Activated CD8-positive, alpha-beta T cell treated with anti-CD3 and anti-CD28 coated beads, Interleukin-2, amount 10 ng/mL, durations not matched to agents 7 days and 5 days (primary cell): ENCODE results near the gene MFAP2. TPM values are rescaled to one million over a fixed set of nuclear protein-coding genes. Genes with fewer than 3 reads are reported as not detected.

Source experiments
- ATAC-seq: fragments of 150-1000 bp; cut with Tn5 transposase; one replicate; pipeline ENCODE4 v1.10.0; 2021; ENCODE audit warnings: moderate library complexity
- CTCF ChIA-PET: fragments of 350-600 bp; sonication (Branson Sonifier 250); formaldehyde crosslinking; loops from one replicate; lab custom pipeline; 2021; ENCODE audit warnings: antibody characterized with exemption; lab: Charles Lee
- POLR2A ChIA-PET: fragments of 350-600 bp; sonication (Branson Sonifier 250); formaldehyde crosslinking; loops from one replicate; lab custom pipeline; 2021; ENCODE audit warnings: antibody characterized with exemption; lab: Charles Lee
- DNase-seq: peaks from one replicate; pipeline ENCODE4 v3.0.0-alpha.2; 2020
- H3K27ac Mint-ChIP-seq: one replicate; pipeline ENCODE4 v1.8.0; 2021; ENCODE audit warnings: mild to moderate bottlenecking, mixed read lengths
- H3K27me3 Mint-ChIP-seq: one replicate; pipeline ENCODE4 v1.8.0; 2021; ENCODE audit warnings: low read depth, mixed read lengths
- H3K36me3 Mint-ChIP-seq: one replicate; pipeline ENCODE4 v1.8.0; 2021; ENCODE audit warnings: low read depth, mixed read lengths
- H3K4me1 Mint-ChIP-seq: one replicate; pipeline ENCODE4 v1.8.0; 2021; ENCODE audit warnings: low read depth, mixed read lengths
- H3K4me3 Mint-ChIP-seq: one replicate; pipeline ENCODE4 v1.8.0; 2021; ENCODE audit warnings: mild to moderate bottlenecking, mixed read lengths
- H3K9me3 Mint-ChIP-seq: one replicate; pipeline ENCODE4 v1.8.0; 2022; ENCODE audit warnings: mixed read lengths; ENCODE audit not compliant: insufficient read depth
- total RNA-seq, 2 experiments: library from RNA; stranded (reverse); gene quantifications; one replicate each; pipeline ENCODE4 v1.2.3, GENCODE V29; 2021

The MFAP2 gene
- total RNA-seq, 2 experiments from 2014 or later: not detected

DNA sequence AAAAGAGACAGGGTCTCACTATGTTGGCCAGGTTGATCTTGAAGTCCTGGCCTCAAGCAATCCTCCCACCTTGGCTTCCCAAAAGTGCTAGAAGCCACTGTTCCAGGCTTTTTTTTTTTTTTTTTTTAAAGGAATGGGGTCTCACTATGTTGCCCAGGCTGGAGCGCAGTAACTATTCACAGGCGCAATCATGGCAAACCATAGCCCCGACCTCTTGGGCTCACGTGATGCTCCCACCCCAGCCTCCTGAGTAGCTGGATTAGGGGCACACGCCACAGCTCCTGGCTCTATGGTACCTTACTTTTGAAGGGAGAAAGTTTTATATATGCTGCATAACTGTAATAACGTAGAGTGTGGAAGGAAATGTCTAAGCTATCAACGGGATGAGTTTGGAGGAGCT lies 37.0 kb upstream of the MFAP2 start:
- H3K36me3 Mint-ChIP-seq: peaks cover 31% of the 10 kb centered on the region
- H3K9me3 Mint-ChIP-seq: no peaks in the 10 kb centered on the region
- ChIA-PET CTCF (no interaction called here), POLR2A (no interaction called here)
- DNase-seq (no peak), ATAC-seq (no peak)
- H3K4me3 Mint-ChIP-seq: no peak overlapping the region
- H3K4me1 Mint-ChIP-seq: peaks cover 31% of the 10 kb centered on the region
- no peak overlapping the region for H3K27ac Mint-ChIP-seq
- peaks cover 4% of the 10 kb centered on the region for H3K27me3 Mint-ChIP-seq

DNA sequence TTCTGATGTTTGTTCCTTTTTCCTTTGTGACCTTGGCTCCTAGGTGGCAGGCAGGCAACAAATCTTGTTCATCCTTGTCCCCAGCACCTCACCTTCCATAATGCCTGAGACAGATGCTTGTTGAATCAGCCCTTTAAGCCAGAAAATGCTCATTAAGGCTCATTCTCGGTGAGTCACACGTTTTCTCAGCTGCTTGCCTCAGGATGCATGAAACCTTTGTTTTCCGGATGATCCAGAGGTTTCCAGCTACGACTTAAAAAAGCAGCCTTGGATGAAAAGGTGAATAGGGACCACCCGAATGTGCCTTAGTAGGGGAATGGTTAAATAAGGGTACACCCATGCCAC lies 35.9 kb upstream of the MFAP2 start:
- ChIA-PET CTCF (no interaction called here), POLR2A (no interaction called here)
- no peak overlapping the region for H3K4me3 Mint-ChIP-seq
- ATAC-seq (no peak), DNase-seq (no peak)
- no peaks in the 10 kb centered on the region for H3K9me3 Mint-ChIP-seq
- no peak overlapping the region for H3K27ac Mint-ChIP-seq
- H3K36me3 Mint-ChIP-seq: peaks cover 31% of the 10 kb centered on the region
- H3K4me1 Mint-ChIP-seq: peaks cover 38% of the 10 kb centered on the region
- peaks cover 4% of the 10 kb centered on the region for H3K27me3 Mint-ChIP-seq

DNA sequence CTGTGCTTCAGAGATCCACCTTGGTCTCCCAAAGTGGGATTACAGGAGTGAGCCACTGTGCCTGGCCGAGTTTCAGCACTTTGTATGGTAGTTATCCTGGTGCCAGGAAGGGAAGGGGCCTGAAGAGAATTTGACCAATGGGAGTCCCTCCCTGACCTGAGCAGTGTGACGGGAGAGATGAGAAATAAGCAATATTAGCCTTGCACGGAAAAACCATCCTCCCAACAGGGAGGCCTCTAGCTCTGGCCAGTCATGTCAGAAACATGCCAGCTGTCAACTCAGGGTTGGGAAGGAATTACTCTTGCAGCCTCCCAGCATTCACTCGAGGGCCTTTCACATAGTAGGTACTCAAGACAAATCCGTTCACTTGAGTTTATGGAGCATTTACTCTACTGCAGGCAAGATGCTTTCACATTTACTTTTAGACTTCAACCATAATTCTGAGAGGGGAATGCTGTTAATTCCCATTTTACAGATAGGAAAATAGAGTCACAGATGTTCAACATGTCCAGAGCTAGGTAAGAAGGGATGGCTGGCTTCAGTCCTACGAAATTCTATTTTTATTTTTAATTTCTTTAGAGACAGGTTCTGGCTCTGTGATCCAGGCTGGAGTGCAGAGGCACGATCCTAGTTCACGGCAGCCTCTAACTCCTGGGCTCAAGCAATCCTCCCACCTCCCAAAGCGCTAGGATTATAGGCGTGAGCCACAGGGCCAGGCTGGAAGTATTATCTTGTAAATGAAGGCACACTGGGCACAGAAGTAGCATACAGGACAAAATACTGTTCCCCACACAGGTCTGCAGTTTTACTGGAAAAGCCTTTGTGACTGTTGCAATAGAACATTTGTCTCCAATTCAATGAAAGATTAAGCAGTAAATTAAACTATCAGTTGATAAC lies 34.5 kb upstream of the MFAP2 start:
- no peak overlapping the region for H3K27ac Mint-ChIP-seq
- POLR2A ChIA-PET: interaction anchor here (0.6 kb wide), 1 partner anchor 37 kb away, joined by 3 read pairs; no protein-coding TSS in a partner anchor
- peaks cover 20% of the 10 kb centered on the region for H3K36me3 Mint-ChIP-seq
- H3K4me3 Mint-ChIP-seq: no peak overlapping the region
- no peak for DNase-seq
- peaks cover 4% of the 10 kb centered on the region for H3K27me3 Mint-ChIP-seq
- H3K4me1 Mint-ChIP-seq: peaks cover 50% of the 10 kb centered on the region
- H3K9me3 Mint-ChIP-seq: no peaks in the 10 kb centered on the region
- no peak for ATAC-seq
- CTCF ChIA-PET: no interaction called here

DNA sequence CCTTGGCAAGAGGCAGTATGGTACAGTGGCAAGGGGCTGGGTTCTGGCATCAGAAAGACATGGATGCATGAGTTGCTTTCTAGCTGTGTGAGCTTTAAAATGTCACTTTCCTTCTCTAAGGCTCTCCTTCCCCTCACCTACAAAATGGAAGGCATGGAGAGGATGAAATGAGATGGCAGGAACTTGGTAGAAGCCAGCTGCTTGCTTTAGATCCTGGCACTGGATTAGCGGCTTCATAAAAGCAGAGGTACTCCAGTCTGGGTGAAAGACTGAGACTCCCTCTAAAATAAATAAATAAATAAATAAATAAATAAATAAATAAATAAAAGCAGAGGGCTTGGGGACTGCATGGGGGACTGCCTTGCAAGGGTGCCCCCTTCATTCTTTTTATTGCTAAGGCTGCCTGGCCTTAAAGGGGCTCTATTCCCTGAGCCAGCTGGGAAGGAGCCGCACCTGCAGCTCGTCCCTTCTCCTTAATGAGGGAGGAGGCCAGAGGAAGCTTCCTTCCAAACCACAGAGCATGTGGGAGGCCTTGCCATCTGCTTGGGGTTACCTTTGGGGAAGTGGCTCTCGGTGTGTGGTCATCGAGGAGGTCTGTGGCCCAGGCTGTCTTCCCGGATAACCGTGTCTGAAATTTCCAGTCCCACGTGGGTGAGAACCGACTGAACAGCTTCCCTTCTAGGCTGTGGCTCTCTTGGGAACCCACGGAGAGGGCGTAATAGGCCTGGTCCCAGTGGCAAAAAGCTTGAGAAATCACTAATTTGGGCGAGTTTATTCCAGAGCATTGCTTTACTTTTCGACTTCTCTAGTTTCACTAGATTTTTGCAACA lies 33.3 kb upstream of the MFAP2 start:
- DNase-seq: no peak
- H3K27ac Mint-ChIP-seq: no peak overlapping the region
- POLR2A ChIA-PET: interaction anchor here (0.6 kb wide), 1 partner anchor 36 kb away, joined by 3 read pairs; no protein-coding TSS in a partner anchor

DNA sequence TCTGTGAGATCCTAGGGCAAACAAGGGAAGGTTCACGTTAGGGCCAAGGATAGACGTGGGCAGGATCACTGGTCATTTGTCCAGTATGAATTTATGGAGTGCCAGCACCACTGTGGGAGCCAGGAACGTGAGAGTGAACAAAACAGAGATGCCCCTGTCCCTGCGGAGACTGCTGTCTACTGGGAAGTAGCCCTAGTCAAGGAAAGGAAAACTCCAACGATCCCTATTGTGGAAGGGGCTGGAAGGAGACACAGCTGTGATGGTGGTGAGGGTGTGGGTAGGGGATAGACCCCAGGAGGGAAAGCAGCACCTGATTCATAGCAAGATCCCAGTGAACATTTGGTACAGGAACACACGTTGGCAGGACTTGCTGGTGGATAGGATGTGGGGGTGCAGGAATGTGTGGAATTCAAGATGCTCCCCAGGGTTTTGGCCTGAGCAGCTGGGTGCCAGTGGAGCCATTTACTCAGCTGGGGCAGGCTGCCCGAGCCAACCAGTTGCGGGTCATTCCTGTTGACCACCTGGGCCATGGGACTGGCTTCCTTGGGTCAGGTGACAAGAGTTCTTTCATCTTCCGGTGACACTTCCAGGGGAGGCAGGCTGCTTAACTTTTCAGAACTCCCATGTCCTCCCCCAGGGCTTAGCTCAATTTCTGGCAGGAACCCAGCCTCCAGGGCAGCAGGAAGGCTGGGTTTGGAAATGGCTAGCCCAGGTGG lies 32.5 kb upstream of the MFAP2 start:
- H3K4me1 Mint-ChIP-seq: peaks cover 44% of the 10 kb centered on the region
- ChIA-PET POLR2A (no interaction called here), CTCF (interaction anchor here (1.2 to 1.3 kb wide), 2 partner anchors 10 to 61 kb away, joined by 3 read pairs; no protein-coding TSS in a partner anchor)
- H3K27me3 Mint-ChIP-seq: peaks cover 4% of the 10 kb centered on the region
- no peak overlapping the region for H3K4me3 Mint-ChIP-seq
- DNase-seq (no peak), ATAC-seq (no peak)
- H3K36me3 Mint-ChIP-seq: peaks cover 3% of the 10 kb centered on the region
- H3K27ac Mint-ChIP-seq: no peak overlapping the region
- H3K9me3 Mint-ChIP-seq: no peaks in the 10 kb centered on the region

More for the DNA sequence above, 33.3 kb upstream of the MFAP2 start:
- CTCF ChIA-PET: interaction anchor here (1.2 kb wide), 1 partner anchor 62 kb away, joined by 3 read pairs; no protein-coding TSS in a partner anchor
- H3K4me1 Mint-ChIP-seq: peaks cover 47% of the 10 kb centered on the region
- ATAC-seq: no peak
- H3K4me3 Mint-ChIP-seq: no peak overlapping the region
- H3K36me3 Mint-ChIP-seq: peaks cover 9% of the 10 kb centered on the region
- H3K27me3 Mint-ChIP-seq: peaks cover 4% of the 10 kb centered on the region
- H3K9me3 Mint-ChIP-seq: no peaks in the 10 kb centered on the region

DNA sequence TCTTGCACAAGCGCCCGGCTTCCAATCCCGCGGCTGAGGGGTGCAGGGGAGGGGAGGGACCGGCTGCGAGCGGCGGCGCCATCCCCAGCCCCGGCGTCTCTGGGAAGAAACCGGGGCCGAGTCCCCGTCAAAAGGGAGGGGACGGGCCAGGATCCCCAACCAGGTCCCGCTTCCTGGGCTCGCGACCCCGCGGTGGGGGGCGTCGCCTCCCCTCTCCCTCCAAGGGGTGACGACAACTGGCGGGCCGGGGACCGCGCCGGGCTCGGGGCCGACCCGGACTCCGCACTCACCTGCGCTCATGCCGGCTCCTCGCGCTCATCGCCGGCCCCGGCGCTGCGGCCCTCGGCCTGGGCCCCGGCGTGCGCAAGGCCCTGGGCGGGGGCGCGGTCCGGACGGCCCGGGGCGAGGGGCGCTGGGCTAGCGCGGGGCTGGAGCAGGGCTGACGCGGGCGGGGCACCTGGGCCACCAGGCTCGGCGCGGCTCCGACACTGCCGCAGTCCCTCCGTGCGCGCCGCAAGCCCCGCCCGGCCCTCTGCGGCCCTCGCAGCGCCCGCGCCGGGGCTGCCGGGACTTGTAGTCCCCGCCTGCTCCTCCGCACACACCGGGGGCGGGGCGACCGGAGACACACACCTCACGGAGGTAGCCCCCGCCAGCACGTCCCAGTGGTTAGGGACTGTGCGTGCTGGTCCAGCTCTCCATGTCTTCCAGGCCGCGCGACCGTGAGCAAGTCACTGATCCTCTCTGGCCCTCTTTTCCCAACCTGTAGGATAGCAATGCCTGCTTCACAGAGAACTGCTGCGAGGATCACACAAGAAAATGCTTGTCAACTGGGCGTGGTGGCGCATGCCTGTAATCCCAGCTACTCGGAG lies 31.3 kb upstream of the MFAP2 start, which contains the start of gene ATP13A2:
Gene ATP13A2 (minus strand): TSS at position 490 of the 869 bp plus-strand sequence. CDS start 190 bp downstream, at position 300.
- Mint-ChIP-seq H3K27ac (peak within 1 kb of the TSS; percentile 63), H3K36me3 (no peaks in the 10 kb centered on the region), H3K27me3 (peaks cover 4% of the 10 kb centered on the region), H3K4me1 (peaks cover 44% of the 10 kb centered on the region), H3K9me3 (no peaks in the 10 kb centered on the region), H3K4me3 (peak within 1 kb of the TSS; percentile 85)
- POLR2A ChIA-PET: no interaction called here
- peak; percentile 98 for ATAC-seq
- DNase-seq: peak; percentile 89
- CTCF ChIA-PET: interaction anchor here (1.3 kb wide), 1 partner anchor 11 kb away, joined by 3 read pairs; no protein-coding TSS in a partner anchor

DNA sequence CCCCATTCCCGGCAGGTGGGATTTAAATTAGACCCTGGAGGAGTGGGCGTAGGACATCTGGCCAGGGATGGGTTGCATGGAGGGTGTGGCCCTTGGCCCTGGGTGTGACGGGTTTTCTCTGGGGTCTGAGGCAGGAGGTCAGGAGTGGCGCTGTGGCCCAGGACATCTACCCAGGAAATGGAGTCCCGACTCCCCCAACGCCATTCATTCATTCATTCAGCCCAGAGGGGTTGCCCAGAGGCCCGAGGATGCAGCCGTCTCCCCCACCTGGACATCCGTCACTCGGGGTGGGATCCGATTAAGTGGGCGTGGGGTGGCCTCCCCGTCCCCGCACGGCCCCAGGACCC lies 30.6 kb upstream of the MFAP2 start:
- ChIA-PET CTCF (no interaction called here), POLR2A (no interaction called here)
- peak overlapping the region; percentile 63 for H3K27ac Mint-ChIP-seq
- peaks cover 44% of the 10 kb centered on the region for H3K4me1 Mint-ChIP-seq
- peaks cover 4% of the 10 kb centered on the region for H3K27me3 Mint-ChIP-seq
- DNase-seq (no peak), ATAC-seq (no peak)
- peak overlapping the region; percentile 85 for H3K4me3 Mint-ChIP-seq
- H3K36me3 Mint-ChIP-seq: no peaks in the 10 kb centered on the region
- H3K9me3 Mint-ChIP-seq: no peaks in the 10 kb centered on the region

DNA sequence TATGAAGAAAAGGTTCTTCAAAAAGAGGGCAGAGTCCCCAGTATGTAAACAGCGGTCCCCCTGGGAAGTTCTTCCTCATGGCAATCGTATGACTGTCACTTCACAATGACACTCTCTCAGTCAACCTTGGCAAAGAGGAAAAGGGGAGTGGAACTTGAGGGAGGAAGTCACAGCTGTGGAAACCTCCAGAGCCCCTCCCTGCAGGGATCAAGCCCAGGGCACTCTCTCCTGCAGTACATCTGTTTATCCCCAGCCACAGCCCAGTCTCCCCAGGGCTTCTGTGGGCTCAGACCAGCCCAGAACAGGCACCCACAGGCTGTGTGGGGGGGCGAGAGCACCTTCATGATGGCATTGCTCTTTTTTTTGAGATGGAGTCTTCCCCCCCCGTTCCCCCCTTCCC lies 29.3 kb upstream of the MFAP2 start:
- DNase-seq (no peak), ATAC-seq (no peak)
- Mint-ChIP-seq H3K9me3 (no peaks in the 10 kb centered on the region), H3K27me3 (peaks cover 4% of the 10 kb centered on the region), H3K27ac (no peak overlapping the region), H3K4me1 (peaks cover 44% of the 10 kb centered on the region), H3K4me3 (no peak overlapping the region), H3K36me3 (no peaks in the 10 kb centered on the region)
- ChIA-PET CTCF (interaction anchor here (1.6 to 1.7 kb wide), 2 partner anchors 11 to 49 kb away, joined by 3 to 6 read pairs; no protein-coding TSS in a partner anchor), POLR2A (interaction anchor here (0.8 to 1.0 kb wide), 2 partner anchors 36 to 104 kb away, joined by 3 read pairs; no protein-coding TSS in a partner anchor)

DNA sequence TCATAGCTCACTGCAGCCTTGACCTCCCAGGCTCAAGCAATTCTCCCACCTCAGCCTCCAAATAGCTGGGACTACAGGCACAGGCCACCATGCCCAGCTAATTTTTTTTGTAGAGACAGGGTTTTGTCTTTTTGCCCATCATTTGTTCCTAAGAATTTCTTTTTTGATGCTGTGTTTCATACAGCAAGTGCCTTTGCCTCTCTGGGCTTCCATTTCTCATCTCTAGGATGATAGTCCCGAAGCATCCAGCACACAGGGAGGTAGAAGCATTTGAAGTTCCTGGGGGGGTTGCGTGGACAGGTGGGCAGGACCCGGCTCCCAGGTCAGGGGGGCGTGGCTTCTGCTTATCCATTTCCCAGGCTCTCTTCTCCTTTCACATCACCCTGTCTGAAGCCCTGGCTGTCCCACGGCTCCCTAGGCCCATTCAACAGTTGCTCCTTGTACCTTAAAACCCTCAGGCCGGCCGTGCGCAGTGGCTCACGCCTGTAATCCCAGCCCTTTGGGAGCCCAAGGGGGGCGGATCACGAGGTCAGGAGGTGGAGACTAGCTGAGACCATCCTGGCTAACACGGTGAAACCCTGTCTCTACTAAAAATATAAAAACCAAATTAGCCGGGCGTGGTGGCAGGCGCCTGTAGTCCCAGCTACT lies 27.9 kb upstream of the MFAP2 start:
- no peak overlapping the region for H3K27ac Mint-ChIP-seq
- no peak for DNase-seq
- peaks cover 10% of the 10 kb centered on the region for H3K36me3 Mint-ChIP-seq
- peaks cover 4% of the 10 kb centered on the region for H3K27me3 Mint-ChIP-seq
- peaks cover 35% of the 10 kb centered on the region for H3K4me1 Mint-ChIP-seq
- no peaks in the 10 kb centered on the region for H3K9me3 Mint-ChIP-seq
- CTCF ChIA-PET: interaction anchor here (1.6 kb wide), 1 partner anchor 10 kb away, joined by 4 read pairs; no protein-coding TSS in a partner anchor
- POLR2A ChIA-PET: no interaction called here
- no peak overlapping the region for H3K4me3 Mint-ChIP-seq
- ATAC-seq: no peak

DNA sequence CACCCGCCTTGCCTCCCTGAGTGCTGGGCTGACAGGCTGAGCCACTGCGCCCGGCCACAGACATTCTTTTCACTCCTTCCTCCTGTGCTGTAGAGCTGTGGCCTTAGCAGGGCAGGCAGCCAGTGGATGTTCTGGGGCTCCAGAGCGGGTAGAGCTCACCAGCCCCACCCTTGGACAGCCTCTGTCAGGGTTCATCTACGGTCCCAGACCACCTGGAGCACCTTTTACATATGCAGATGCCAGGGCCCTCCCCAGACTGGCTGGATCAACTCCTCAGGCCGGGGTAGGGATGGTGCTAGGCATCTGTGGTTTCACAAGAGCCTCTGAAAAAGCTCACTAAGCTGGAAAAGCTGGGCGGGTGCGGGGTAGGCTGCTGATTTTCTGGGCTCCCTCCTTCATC lies 26.7 kb upstream of the MFAP2 start:
- ATAC-seq: no peak
- ChIA-PET POLR2A (no interaction called here), CTCF (no interaction called here)

More for the DNA sequence above, 26.7 kb upstream of the MFAP2 start:
- H3K4me3 Mint-ChIP-seq: no peak overlapping the region
- no peak for DNase-seq
- H3K36me3 Mint-ChIP-seq: peaks cover 13% of the 10 kb centered on the region
- H3K27ac Mint-ChIP-seq: no peak overlapping the region
- H3K27me3 Mint-ChIP-seq: no peaks in the 10 kb centered on the region
- H3K9me3 Mint-ChIP-seq: no peaks in the 10 kb centered on the region
- peaks cover 23% of the 10 kb centered on the region for H3K4me1 Mint-ChIP-seq
